Karpas-422 (cell line): ENCODE data around the gene PPP2R1B. TPM values are rescaled to one million over a fixed set of nuclear protein-coding genes. Genes with fewer than 3 reads are reported as not detected.

ENCODE experiments used
- DNase-seq: peaks from one replicate; pipeline ENCODE4 v3.0.0-alpha.2; 2015
- H2AFZ ChIP-seq: fragments of 200-600 bp; sonication (generic); 2 replicates; pipeline ENCODE4 v1.6.1; 2014; ENCODE audit warnings: antibody characterized with exemption, low read length, mixed read lengths
- H3K27ac ChIP-seq: fragments of 200-600 bp; sonication (generic); 2 replicates; pipeline ENCODE4 v1.5.1; 2014; ENCODE audit warnings: mild to moderate bottlenecking, low read length, moderate library complexity
- H3K27me3 ChIP-seq: fragments of 200-600 bp; sonication (generic); 2 replicates; pipeline ENCODE4 v1.6.1; 2014; ENCODE audit warnings: low read length, mixed read lengths
- H3K36me3 ChIP-seq: fragments of 200-600 bp; sonication (generic); 2 replicates; pipeline ENCODE4 v1.6.1; 2014; ENCODE audit warnings: low read length, mixed read lengths; ENCODE audit not compliant: insufficient read depth
- H3K4me1 ChIP-seq: fragments of 200-600 bp; sonication (generic); 2 replicates; pipeline ENCODE4 v1.6.1; 2014; ENCODE audit warnings: mild to moderate bottlenecking, low read length, mixed read lengths
- H3K4me2 ChIP-seq: fragments of 200-600 bp; sonication (generic); 2 replicates; pipeline ENCODE4 v1.6.1; 2014; ENCODE audit warnings: low read length, low read depth, mild to moderate bottlenecking; ENCODE audit not compliant: poor library complexity, severe bottlenecking
- H3K4me3 ChIP-seq: fragments of 200-600 bp; sonication (generic); 2 replicates; pipeline ENCODE4 v1.5.1; 2014; ENCODE audit warnings: mild to moderate bottlenecking, antibody characterized with exemption, low read length, mixed read lengths
- H3K79me2 ChIP-seq: fragments of 200-600 bp; sonication (generic); 2 replicates; pipeline ENCODE4 v1.6.1; 2014; ENCODE audit warnings: mild to moderate bottlenecking, low read length, mixed read lengths
- H3K9ac ChIP-seq: fragments of 200-600 bp; sonication (generic); 2 replicates; pipeline ENCODE4 v1.6.0; 2014; ENCODE audit warnings: low read length
- H3K9me2 ChIP-seq: fragments of 200-600 bp; sonication (generic), shearing (Covaris generic); replicated peaks from 2 replicates; pipeline ENCODE4 v1.6.0; 2014; ENCODE audit warnings: mild to moderate bottlenecking, low read length, moderate library complexity; ENCODE audit not compliant: insufficient read depth
- H3K9me3 ChIP-seq: fragments of 300-700, 200-600 bp; sonication (generic); 2 replicates; pipeline ENCODE4 v1.6.1; 2014; ENCODE audit warnings: low read length, mixed read lengths
- H4K20me1 ChIP-seq: fragments of 200-600 bp; sonication (generic); 2 replicates; pipeline ENCODE4 v1.6.1; 2014; ENCODE audit warnings: mild to moderate bottlenecking, antibody characterized with exemption, low read length, low read depth; ENCODE audit not compliant: insufficient read depth
- total RNA-seq: library from RNA; depleted of rRNA; stranded (reverse); fragments of >200 nt; shearing (Covaris generic); gene quantifications from 2 replicates; pipeline ENCODE4 v1.2.3, GENCODE V29; 2014; ENCODE audit warnings: low replicate concordance; rRNA removed

The PPP2R1B gene
- total RNA-seq, 1 experiment from 2014 or later, result 211 TPM

- H4K20me1 ChIP-seq, result no peaks in the 10 kb centered on the region
- no peak overlapping the region for H2AFZ ChIP-seq
- no peak for DNase-seq
- no peak overlapping the region for H3K9ac ChIP-seq
- H3K4me2 ChIP-seq, result no peak overlapping the region
- H3K4me3 ChIP-seq, result no peak overlapping the region
- no peaks in the 10 kb centered on the region for H3K9me3 ChIP-seq
- H3K36me3 ChIP-seq, result peaks cover 13% of the 10 kb centered on the region
- H3K9me2 ChIP-seq, result no peaks in the 10 kb centered on the region
- no peak overlapping the region for H3K27ac ChIP-seq
- peaks cover 61% of the 10 kb centered on the region for H3K79me2 ChIP-seq
- no peaks in the 10 kb centered on the region for H3K27me3 ChIP-seq
- H3K4me1 ChIP-seq, result no peaks in the 10 kb centered on the region; the same call in 1 of the 2 replicates
Observed at GRCh38 chr11:111683806-111684205, 82.4 kb downstream of the PPP2R1B start.

DNA sequence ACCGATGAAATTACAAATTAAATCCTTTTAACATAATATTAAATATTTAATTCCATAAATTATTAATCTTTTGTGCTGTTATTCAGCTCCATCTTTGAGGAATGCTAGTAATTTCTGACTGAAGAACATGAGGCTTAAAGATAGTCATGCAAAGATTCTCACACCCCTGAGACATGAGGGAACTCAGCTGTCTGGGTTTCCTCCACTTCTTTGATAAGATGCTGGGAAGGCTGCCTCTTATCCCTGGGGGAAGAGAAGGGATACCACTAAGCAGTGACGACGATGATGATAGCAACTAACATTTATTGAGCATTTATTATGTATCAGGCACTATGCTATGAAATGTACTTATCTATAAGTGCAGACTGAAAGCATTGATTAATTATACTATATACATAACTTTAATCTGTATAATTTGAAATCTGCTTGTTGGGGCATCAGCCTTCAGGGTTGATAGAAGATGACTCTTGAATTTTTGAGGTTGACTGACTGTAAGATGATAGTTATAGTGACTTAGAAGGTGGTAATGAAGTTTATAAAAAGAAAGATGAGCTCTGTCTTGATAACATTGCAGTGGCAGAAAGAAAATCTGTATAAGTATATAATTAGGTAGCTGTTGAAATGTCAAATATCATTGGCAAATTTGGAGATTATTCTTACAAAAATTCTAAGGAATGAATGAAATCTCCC is 85.6 kb downstream of the PPP2R1B start:
- Histone ChIP-seq H2AFZ (no peak overlapping the region), H3K79me2 (peaks cover 84% of the 10 kb centered on the region), H3K27ac (no peak overlapping the region), H3K27me3 (no peaks in the 10 kb centered on the region), H4K20me1 (no peaks in the 10 kb centered on the region), H3K9me3 (no peaks in the 10 kb centered on the region), H3K9ac (no peak overlapping the region), H3K4me1 (peaks cover 28% of the 10 kb centered on the region), H3K4me3 (no peak overlapping the region), H3K4me2 (no peak overlapping the region), H3K9me2 (no peaks in the 10 kb centered on the region), H3K36me3 (peaks cover 8% of the 10 kb centered on the region; the same call in 1 of the 2 replicates)
- DNase-seq, result no peak

Other genes with a start within 250 kb of the PPP2R1B start
- gene LAYN, start 225.7 kb downstream of the PPP2R1B start, total RNA-seq, result not detected in 2 replicates
- 56.3 and 64.8 TPM in 2 replicates for gene SIK2, start 163.9 kb downstream of the PPP2R1B start, total RNA-seq
- 8.0 and 14.2 TPM in 2 replicates for gene ALG9, start 105.2 kb upstream of the PPP2R1B start, total RNA-seq
- 2.5 and 5.2 TPM in 2 replicates for gene FDXACB1, start 112.8 kb upstream of the PPP2R1B start, total RNA-seq
- 31.5 and 40.7 TPM in 2 replicates for gene CFAP68, start 113.2 kb upstream of the PPP2R1B start, total RNA-seq
- gene CRYAB, start 145.4 kb upstream of the PPP2R1B start, total RNA-seq, result not detected in 2 replicates
- not detected in 2 replicates for gene HSPB2, start 146.3 kb upstream of the PPP2R1B start, total RNA-seq
- not detected in 2 replicates for gene C11orf52, start 152.5 kb upstream of the PPP2R1B start, total RNA-seq
- 2.0 and 2.8 TPM in 2 replicates for gene DIXDC1, start 171.0 kb upstream of the PPP2R1B start, total RNA-seq